Prostate gland (tissue), 2 donors: Measurements from ENCODE around the gene PFDN6.

Experiments
- POLR2A ChIP-seq: fragments of 450-650 bp; IDR thresholded peaks from one replicate; pipeline ENCODE4 v1.6.1; 2016; ENCODE audit warnings: antibody characterized with exemption, mild to moderate bottlenecking
- TF ChIP-seq, protein P1 (sequence below), 4 experiments: fragments of 200-600 bp in 2 of 4; fragments of 450-650 bp in 2 of 4; sonication (generic) in 2 of 4; IDR thresholded peaks; 1 replicate in 3 of 4; 2 replicates in 1 of 4; pipeline ENCODE4 v1.5.1; 2016 to 2019; ENCODE audit warnings: antibody characterized with exemption in 4 of 4, mild to moderate bottlenecking in 2 of 4, moderate library complexity in 2 of 4

- TF ChIP-seq, protein P1, sequence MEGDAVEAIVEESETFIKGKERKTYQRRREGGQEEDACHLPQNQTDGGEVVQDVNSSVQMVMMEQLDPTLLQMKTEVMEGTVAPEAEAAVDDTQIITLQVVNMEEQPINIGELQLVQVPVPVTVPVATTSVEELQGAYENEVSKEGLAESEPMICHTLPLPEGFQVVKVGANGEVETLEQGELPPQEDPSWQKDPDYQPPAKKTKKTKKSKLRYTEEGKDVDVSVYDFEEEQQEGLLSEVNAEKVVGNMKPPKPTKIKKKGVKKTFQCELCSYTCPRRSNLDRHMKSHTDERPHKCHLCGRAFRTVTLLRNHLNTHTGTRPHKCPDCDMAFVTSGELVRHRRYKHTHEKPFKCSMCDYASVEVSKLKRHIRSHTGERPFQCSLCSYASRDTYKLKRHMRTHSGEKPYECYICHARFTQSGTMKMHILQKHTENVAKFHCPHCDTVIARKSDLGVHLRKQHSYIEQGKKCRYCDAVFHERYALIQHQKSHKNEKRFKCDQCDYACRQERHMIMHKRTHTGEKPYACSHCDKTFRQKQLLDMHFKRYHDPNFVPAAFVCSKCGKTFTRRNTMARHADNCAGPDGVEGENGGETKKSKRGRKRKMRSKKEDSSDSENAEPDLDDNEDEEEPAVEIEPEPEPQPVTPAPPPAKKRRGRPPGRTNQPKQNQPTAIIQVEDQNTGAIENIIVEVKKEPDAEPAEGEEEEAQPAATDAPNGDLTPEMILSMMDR (IDR thresholded peaks at IDR 0.05): no peak
- TF ChIP-seq POLR2A: peak; percentile 58
Measured at GRCh38 chr6:33312361-33313104, 23.1 kb downstream of the PFDN6 start.
